Right renal cortex interstitium (tissue), 3 donors: ENCODE measurements around the gene WDR81. TPM values are rescaled to one million over a fixed set of nuclear protein-coding genes. Genes with fewer than 3 reads are reported as not detected.

Source experiments
- DNase-seq, 3 donors: peaks; one replicate each; pipeline ENCODE4 v3.0.0-alpha.2; 2013; ENCODE audit warnings: low read depth in 3 of 3, low spot score in 2 of 3
- polyA plus RNA-seq, 3 donors: library from polyadenylated mRNA; unstranded; fragments of 120-200 nt; gene quantifications; one replicate each; pipeline ENCODE4 v1.2.1, GENCODE V29; 2013; ENCODE audit not compliant: insufficient read length in 3 of 3

Gene WDR81
- polyA plus RNA-seq, 3 donors: 10.8 to 15.5 (median 12.1) TPM

- no peak for DNase-seq
Observed at GRCh38 chr17:1774390-1775176, 50.1 kb downstream of the WDR81 start.

- DNase-seq: no peak
Observed at GRCh38 chr17:1776328-1776727, 51.8 kb downstream of the WDR81 start.

GRCh38 chr17:1776857-1777256 is 52.4 kb downstream of the WDR81 start:
- DNase-seq: no peak

GRCh38 chr17:1779571-1780131 is 55.1 kb downstream of the WDR81 start:
- DNase-seq: no peak

- DNase-seq: no peak
Observed at GRCh38 chr17:1782171-1782567, 57.7 kb downstream of the WDR81 start.

GRCh38 chr17:1783271-1783670 is 58.8 kb downstream of the WDR81 start:
- DNase-seq: no peak

- DNase-seq: no peak
Observed at GRCh38 chr17:1783834-1784611, 59.5 kb downstream of the WDR81 start.

- DNase-seq: no peak
Observed at GRCh38 chr17:1785930-1786329, 61.4 kb downstream of the WDR81 start.

- DNase-seq: no peak
Observed at GRCh38 chr17:1786708-1787107, 62.2 kb downstream of the WDR81 start.

GRCh38 chr17:1787301-1787902 is 62.9 kb downstream of the WDR81 start:
- no peak for DNase-seq

Other genes with a start within 250 kb of the WDR81 start
- gene MYO1C, start 232.0 kb upstream of the WDR81 start, polyA plus RNA-seq: 10 to 100 TPM; 66.4 to 70.2 (median 70.0) TPM
- gene INPP5K, start 208.1 kb upstream of the WDR81 start, polyA plus RNA-seq: 10 to 100 TPM; 17.6 to 20.6 (median 19.5) TPM
- 10 to 100 TPM; 77.4 to 85.0 (median 84.3) TPM for gene PITPNA, start 161.9 kb upstream of the WDR81 start, polyA plus RNA-seq
- gene SLC43A2, start 95.9 kb upstream of the WDR81 start, polyA plus RNA-seq: 10 to 100 TPM; 28.8 to 33.5 (median 30.7) TPM
- gene SCARF1, start 79.0 kb upstream of the WDR81 start, polyA plus RNA-seq: 1 to 10 TPM; 5.0 to 5.5 (median 5.3) TPM
- gene RILP, start 74.8 kb upstream of the WDR81 start, polyA plus RNA-seq: 1 to 10 TPM; 3.0 to 4.0 (median 3.9) TPM
- gene PRPF8, start 39.8 kb upstream of the WDR81 start, polyA plus RNA-seq: 100 to 1,000 TPM; 325 to 348 (median 335) TPM
- 1 to 10 TPM; 5.6 to 6.2 (median 5.9) TPM for gene TLCD2, start 14.3 kb upstream of the WDR81 start, polyA plus RNA-seq
- 10 to 100 TPM; 68.0 to 90.0 (median 73.3) TPM for gene SERPINF2, start 18.2 kb downstream of the WDR81 start, polyA plus RNA-seq
- 100 to 1,000 TPM; 126 to 212 (median 153) TPM for gene SERPINF1, start 37.4 kb downstream of the WDR81 start, polyA plus RNA-seq
- 10 to 100 TPM; 11.7 to 13.4 (median 12.2) TPM for gene SMYD4, start 105.2 kb downstream of the WDR81 start, polyA plus RNA-seq
- gene RPA1, start 105.3 kb downstream of the WDR81 start, polyA plus RNA-seq: 100 to 1,000 TPM; 120 to 145 (median 132) TPM